H1 (cell line): Measurements from ENCODE around the gene DGCR8. TPM values are rescaled to one million over a fixed set of nuclear protein-coding genes. Genes with fewer than 3 reads are reported as not detected.

Experiments used
- CTCF ChIA-PET: fragments of 300-600 bp; sonication (Branson Sonifier 250); formaldehyde crosslinking; loops from one replicate; lab custom pipeline; 2021; ENCODE audit not compliant: partially characterized antibody; lab: Charles Lee
- POLR2A ChIA-PET: fragments of 300-600 bp; sonication (Branson Sonifier 250); formaldehyde crosslinking; loops from one replicate; lab custom pipeline; 2021; ENCODE audit warnings: inconsistent platforms; ENCODE audit not compliant: partially characterized antibody; lab: Charles Lee
- DNase-seq, 2 experiments: peaks; one replicate each; pipeline versions ENCODE4 v3.0.0 to v3.0.0-alpha.2; 2010 to 2022; ENCODE audit warnings: low spot score in 2 of 2, low read depth in 1 of 2, mixed read lengths in 1 of 2
- FAIRE-seq: peaks from 2 replicates; lab custom pipeline; 2011; peaks lifted over from hg19 to GRCh38; lab: Jason Lieb, UNC
- H2AFZ ChIP-seq: 2 replicates; pipeline ENCODE4 v1.8.1; 2012; ENCODE audit warnings: low read length, inconsistent platforms
- H2AK5ac ChIP-seq: 2 replicates; pipeline ENCODE4 v1.6.1; 2013; ENCODE audit warnings: low read depth, low read length
- H2BK120ac ChIP-seq: replicated peaks from 2 replicates; pipeline ENCODE3; 2013; ENCODE audit warnings: low read depth, low read length, inconsistent platforms
- H2BK12ac ChIP-seq: 2 replicates; pipeline ENCODE4 v1.6.1; 2013; ENCODE audit warnings: low read depth, low read length
- H2BK15ac ChIP-seq: 2 replicates; pipeline ENCODE4 v1.6.1; 2013; ENCODE audit warnings: low read length
- H2BK20ac ChIP-seq: 2 replicates; pipeline ENCODE4 v1.6.1; 2013; ENCODE audit warnings: low read length
- H2BK5ac ChIP-seq: 2 replicates; pipeline ENCODE4 v1.6.1; 2013; ENCODE audit warnings: low read depth, low read length
- H3K14ac ChIP-seq: 2 replicates; pipeline ENCODE4 v1.6.1; 2013; ENCODE audit warnings: inconsistent platforms; ENCODE audit not compliant: insufficient read length
- H3K18ac ChIP-seq: 2 replicates; pipeline ENCODE4 v1.6.1; 2013; ENCODE audit warnings: low read length; ENCODE audit errors: extremely low read depth
- H3K23ac ChIP-seq: 2 replicates; pipeline ENCODE4 v1.6.1; 2013; ENCODE audit warnings: inconsistent platforms; ENCODE audit not compliant: insufficient read length
- H3K23me2 ChIP-seq: 2 replicates; pipeline ENCODE4 v1.6.1; 2013; ENCODE audit warnings: low read depth, low read length
- H3K27ac ChIP-seq: 2 replicates; pipeline ENCODE4 v1.6.1; 2011; ENCODE audit warnings: low read depth, low read length, inconsistent platforms
- H3K27me3 ChIP-seq, 4 experiments: replicated peaks in 1 of 4; 1 replicate in 1 of 4; 2 replicates in 3 of 4; pipeline versions ENCODE4 v1.6.1 to v1.8.1; 2011 to 2013; ENCODE audit warnings: low read length in 3 of 4, mild to moderate bottlenecking in 3 of 4, inconsistent platforms in 2 of 4, mixed read lengths in 2 of 4, moderate library complexity in 1 of 4; ENCODE audit not compliant: control insufficient read depth in 3 of 4, insufficient read depth in 3 of 4; ENCODE audit errors: extremely low read depth in 1 of 4
- H3K36me3 ChIP-seq, 4 experiments: 2 replicates each; pipeline versions ENCODE4 v1.6.1 to v1.8.1; 2011 to 2013; ENCODE audit warnings: mild to moderate bottlenecking in 4 of 4, low read length in 3 of 4, moderate library complexity in 2 of 4, control low read depth in 1 of 4, inconsistent platforms in 1 of 4; ENCODE audit not compliant: insufficient read depth in 4 of 4, control insufficient read depth in 2 of 4
- H3K4ac ChIP-seq: replicated peaks from 2 replicates; pipeline ENCODE3; 2013; ENCODE audit warnings: low read length, low read depth, mixed read lengths, inconsistent platforms; ENCODE audit not compliant: insufficient read length
- H3K4me1 ChIP-seq, 4 experiments: replicated peaks in 1 of 4; 1 replicate in 1 of 4; 2 replicates in 3 of 4; pipeline versions ENCODE4 v1.6.1 to v1.8.1; 2011 to 2013; ENCODE audit warnings: low read length in 3 of 4, inconsistent platforms in 2 of 4, mixed read lengths in 1 of 4; ENCODE audit not compliant: insufficient read depth in 4 of 4, control insufficient read depth in 3 of 4
- H3K4me2 ChIP-seq, 2 experiments: 2 replicates each; pipeline versions ENCODE4 v1.6.1 to v1.8.1; 2011 to 2013; ENCODE audit warnings: low read depth in 2 of 2, low read length in 2 of 2, control low read depth in 1 of 2, inconsistent platforms in 1 of 2, mild to moderate bottlenecking in 1 of 2; ENCODE audit not compliant: insufficient read depth in 1 of 2
- H3K4me3 ChIP-seq, 4 experiments: fragments of 200-600, 300-600 bp in 1 of 4; sonication (generic), shearing (Covaris generic), sonication (Bioruptor Twin) in 1 of 4; 2 replicates each; pipeline versions ENCODE4 v1.5.1 to v1.8.1; 2011 to 2016; ENCODE audit warnings: low read length in 4 of 4, low read depth in 3 of 4, control low read depth in 2 of 4, inconsistent platforms in 2 of 4, mild to moderate bottlenecking in 2 of 4, mixed read lengths in 1 of 4, moderate library complexity in 1 of 4; ENCODE audit not compliant: insufficient read depth in 2 of 4; ENCODE audit errors: extremely low read depth in 1 of 4
- H3K56ac ChIP-seq: replicated peaks from 2 replicates; pipeline ENCODE3; 2013; ENCODE audit warnings: low read depth, mild to moderate bottlenecking, mixed read lengths, low read length, inconsistent platforms; ENCODE audit not compliant: insufficient read length
- H3K79me1 ChIP-seq: 2 replicates; pipeline ENCODE4 v1.6.1; 2013; ENCODE audit warnings: low read depth, low read length, control low read depth
- H3K79me2 ChIP-seq, 2 experiments: 2 replicates each; pipeline versions ENCODE4 v1.6.1 to v1.8.1; 2012 to 2013; ENCODE audit warnings: low read length in 2 of 2, mild to moderate bottlenecking in 2 of 2, inconsistent platforms in 1 of 2; ENCODE audit not compliant: insufficient read depth in 2 of 2, control insufficient read depth in 1 of 2
- H3K9ac ChIP-seq, 4 experiments: replicated peaks in 1 of 4; 1 replicate in 1 of 4; 2 replicates in 3 of 4; pipeline versions ENCODE4 v1.6.1 to v1.8.1; 2011 to 2013; ENCODE audit warnings: low read depth in 3 of 4, low read length in 3 of 4, control low read depth in 2 of 4, mild to moderate bottlenecking in 2 of 4, moderate library complexity in 2 of 4, inconsistent platforms in 1 of 4; ENCODE audit errors: extremely low read depth in 1 of 4
- H3K9me3 ChIP-seq, 2 experiments: 2 replicates each; pipeline versions ENCODE4 v1.6.1 to v1.8.1; 2012 to 2013; ENCODE audit warnings: mild to moderate bottlenecking in 2 of 2, moderate library complexity in 2 of 2, control low read depth in 1 of 2, inconsistent platforms in 1 of 2, low read depth in 1 of 2, low read length in 1 of 2, mixed read lengths in 1 of 2; ENCODE audit not compliant: insufficient read depth in 2 of 2
- H4K20me1 ChIP-seq, 2 experiments: replicated peaks in 1 of 2; 2 replicates each; pipeline versions ENCODE3 to v1.8.1; 2011 to 2013; ENCODE audit warnings: inconsistent platforms in 2 of 2, low read length in 2 of 2, mild to moderate bottlenecking in 1 of 2; ENCODE audit not compliant: insufficient read depth in 2 of 2, control insufficient read depth in 1 of 2
- H4K5ac ChIP-seq: 2 replicates; pipeline ENCODE4 v1.6.1; 2013; ENCODE audit warnings: low read length, low read depth, mixed read lengths, inconsistent platforms; ENCODE audit not compliant: insufficient read length
- H4K8ac ChIP-seq: 2 replicates; pipeline ENCODE4 v1.8.0; 2013; ENCODE audit warnings: mild to moderate bottlenecking, moderate library complexity, low read length, inconsistent platforms; ENCODE audit not compliant: insufficient read depth; ENCODE audit errors: extremely low read depth
- H4K91ac ChIP-seq: replicated peaks from 2 replicates; pipeline ENCODE3; 2013; ENCODE audit warnings: low read length, mixed read lengths, inconsistent platforms; ENCODE audit not compliant: insufficient read length
- BCL11A ChIP-seq, 2 experiments: IDR thresholded peaks; one replicate each; pipeline ENCODE4 v1.6.1; 2011; ENCODE audit warnings: low read depth in 2 of 2, low read length in 2 of 2, mild to moderate bottlenecking in 2 of 2
- CHD1 ChIP-seq: IDR thresholded peaks from 2 replicates; pipeline ENCODE4 v1.6.1; 2012; ENCODE audit warnings: low read depth, low read length, improper control_type of control experiment
- JUND ChIP-seq: IDR thresholded peaks from 2 replicates; pipeline ENCODE4 v1.6.1; 2011; ENCODE audit warnings: mild to moderate bottlenecking, improper control_type of control experiment, low read length
- KDM1A ChIP-seq: fragments of 200-600, 300-600 bp; sonication (generic); IDR thresholded peaks from 2 replicates; pipeline ENCODE4 v1.7.1; 2016; ENCODE audit warnings: mild to moderate bottlenecking, low read length, borderline replicate concordance
- KDM4A ChIP-seq: IDR thresholded peaks from one replicate; pipeline ENCODE4 v1.7.1; 2012; ENCODE audit warnings: low read depth, mild to moderate bottlenecking, moderate library complexity, low read length, inconsistent platforms; ENCODE audit not compliant: severe bottlenecking
- POLR2A ChIP-seq, 2 experiments: IDR thresholded peaks; 1 replicate in 1 of 2; 2 replicates in 1 of 2; pipeline ENCODE4 v1.6.1; 2011; ENCODE audit warnings: low read depth in 2 of 2, low read length in 2 of 2, mild to moderate bottlenecking in 2 of 2; ENCODE audit errors: control extremely low read depth in 1 of 2
- RAD21 ChIP-seq, 2 experiments: IDR thresholded peaks in 1 of 2; conservative IDR thresholded peaks in 1 of 2; 2 replicates each; pipeline ENCODE4 v1.6.1; 2011; ENCODE audit warnings: low read depth in 2 of 2, low read length in 2 of 2, improper control_type of control experiment in 1 of 2, inconsistent platforms in 1 of 2, mild to moderate bottlenecking in 1 of 2, moderate library complexity in 1 of 2
- SAP30 ChIP-seq: fragments of 300-600 bp; sonication (generic); IDR thresholded peaks from 2 replicates; pipeline ENCODE4 v1.7.1; 2012; ENCODE audit warnings: low read length, moderate library complexity, mild to moderate bottlenecking, inconsistent platforms; ENCODE audit not compliant: insufficient read depth, insufficient replicate concordance
- SIRT6 ChIP-seq: IDR thresholded peaks from one replicate; pipeline ENCODE4 v1.7.1; 2012; ENCODE audit warnings: low read length, inconsistent platforms
- SUZ12 ChIP-seq: fragments of 200-600 bp; sonication (generic); IDR thresholded peaks from 2 replicates; pipeline ENCODE4 v1.6.1; 2012; ENCODE audit warnings: mild to moderate bottlenecking, inconsistent platforms, low read length, moderate library complexity, mixed read lengths
- ZNF274 ChIP-seq: IDR thresholded peaks from 2 replicates; pipeline ENCODE4 v1.7.0; 2012; ENCODE audit warnings: low read length, borderline replicate concordance; ENCODE audit errors: extremely low read depth
- WGBS, 2 experiments: shearing (Covaris generic) in 1 of 2; methylation state at CpG; one replicate each; pipeline versions ENCODE4 v1.1.6 to v1.1.7; 2013 to 2015; ENCODE audit warnings: low lambda C conversion rate in 2 of 2, mixed read lengths in 2 of 2, inconsistent platforms in 1 of 2, low coverage in 1 of 2, missing lambda C conversion rate in 1 of 2; ENCODE audit not compliant: insufficient replicate concordance in 2 of 2, insufficient coverage in 1 of 2, insufficient read length in 1 of 2; ENCODE audit errors: extremely low coverage in 1 of 2, missing lambda C conversion rate in 1 of 2; 5-methylcytosine and 5-hydroxymethylcytosine counted together
- polyA plus RNA-seq, 7 experiments: library from polyadenylated mRNA; depleted of rRNA in 3 of 7; stranded (reverse) in 5 of 7; unstranded in 2 of 7; fragments of >200 nt in 5 of 7; fragments of 200-250 nt in 2 of 7; gene quantifications; 1 replicate in 5 of 7; 2 replicates in 1 of 7; 4 replicates in 1 of 7; pipeline versions ENCODE4 v1.2.1 to v1.2.3, GENCODE V29; 2011 to 2013; ENCODE audit warnings: missing spikeins in 2 of 7, mixed read lengths in 2 of 7
- total RNA-seq: library from RNA; stranded (reverse); fragmentation: NEBNext Ultra II Directional; extraction: Animal tissue kit (Norgen Biotek cat#: 25700); gene quantifications from 2 replicates; pipeline ENCODE4 v1.2.1, GENCODE V29; 2021
- TF ChIP-seq, protein P1 (sequence below), 3 experiments: IDR thresholded peaks; 1 replicate in 2 of 3; 2 replicates in 1 of 3; pipeline versions ENCODE4 v1.5.1 to v1.6.1; 2011; ENCODE audit warnings: low read length in 3 of 3, mild to moderate bottlenecking in 3 of 3, inconsistent platforms in 2 of 3, low read depth in 1 of 3, moderate library complexity in 1 of 3; ENCODE audit not compliant: insufficient read depth in 1 of 3; ENCODE audit errors: control extremely low read depth in 1 of 3

The DGCR8 gene
- total and polyA plus RNA-seq, 2 of the 8 experiments (the other 6 are each of a cell fraction or from before 2014, with no cell fraction given) = 23.7 to 43.7 TPM

- Histone ChIP-seq H2BK15ac (no peak overlapping the region), H3K27me3 (no peaks in the 10 kb centered on the region; a peak in 1 of 7 replicates), H3K4me3 (no peak overlapping the region), H3K79me1 (no peaks in the 10 kb centered on the region), H3K36me3 (no peaks in the 10 kb centered on the region), H3K9ac (no peak overlapping the region), H3K18ac (no peak overlapping the region), H3K27ac (no peak overlapping the region; the same call in 1 of the 2 replicates), H2BK5ac (no peak overlapping the region), H4K8ac (no peak overlapping the region), H3K4me2 (no peak overlapping the region), H4K91ac (no peak overlapping the region), H2BK120ac (no peak overlapping the region), H3K4me1 (no peaks in the 10 kb centered on the region), H4K5ac (no peak overlapping the region), H3K56ac (no peak overlapping the region), H3K79me2 (no peaks in the 10 kb centered on the region), H2AK5ac (no peak overlapping the region), H3K23ac (no peak overlapping the region), H3K23me2 (no peaks in the 10 kb centered on the region), H2BK12ac (no peak overlapping the region; the same call in 1 of the 2 replicates), H2BK20ac (no peak overlapping the region), H3K4ac (no peak overlapping the region), H4K20me1 (peaks cover 0 to 2% of the 10 kb centered on the region in 2 experiments), H3K14ac (no peak overlapping the region), H3K9me3 (no peaks in the 10 kb centered on the region), H2AFZ (no peak overlapping the region)
- FAIRE-seq = no peak
- ChIA-PET POLR2A (interaction anchor here (0.9 kb wide), 1 partner anchor 18 kb away, joined by 3 read pairs; no protein-coding TSS in a partner anchor), CTCF (interaction anchor here (0.6 kb wide), 1 partner anchor 216 kb away, joined by 4 read pairs; no protein-coding TSS in a partner anchor)
- WGBS, 2 experiments = 90% methylated on average over 6 of the region's 6 CpGs; no CpG with 5 or more reads in 1 of the 2 experiments
- DNase-seq = no peak
- TF ChIP-seq SIRT6 = no peak
- no peak for TF ChIP-seq KDM1A
- no peak for TF ChIP-seq SUZ12
- TF ChIP-seq RAD21 (IDR thresholded peaks at IDR 0.05 in 1 of 2, conservative IDR thresholded peaks at IDR 0.05 in 1 of 2; ENCODE audit: low read depth in 2 of 2, low read length in 2 of 2) = no peak
- TF ChIP-seq ZNF274 = no peak
- no peak for TF ChIP-seq KDM4A
- TF ChIP-seq, protein P1, sequence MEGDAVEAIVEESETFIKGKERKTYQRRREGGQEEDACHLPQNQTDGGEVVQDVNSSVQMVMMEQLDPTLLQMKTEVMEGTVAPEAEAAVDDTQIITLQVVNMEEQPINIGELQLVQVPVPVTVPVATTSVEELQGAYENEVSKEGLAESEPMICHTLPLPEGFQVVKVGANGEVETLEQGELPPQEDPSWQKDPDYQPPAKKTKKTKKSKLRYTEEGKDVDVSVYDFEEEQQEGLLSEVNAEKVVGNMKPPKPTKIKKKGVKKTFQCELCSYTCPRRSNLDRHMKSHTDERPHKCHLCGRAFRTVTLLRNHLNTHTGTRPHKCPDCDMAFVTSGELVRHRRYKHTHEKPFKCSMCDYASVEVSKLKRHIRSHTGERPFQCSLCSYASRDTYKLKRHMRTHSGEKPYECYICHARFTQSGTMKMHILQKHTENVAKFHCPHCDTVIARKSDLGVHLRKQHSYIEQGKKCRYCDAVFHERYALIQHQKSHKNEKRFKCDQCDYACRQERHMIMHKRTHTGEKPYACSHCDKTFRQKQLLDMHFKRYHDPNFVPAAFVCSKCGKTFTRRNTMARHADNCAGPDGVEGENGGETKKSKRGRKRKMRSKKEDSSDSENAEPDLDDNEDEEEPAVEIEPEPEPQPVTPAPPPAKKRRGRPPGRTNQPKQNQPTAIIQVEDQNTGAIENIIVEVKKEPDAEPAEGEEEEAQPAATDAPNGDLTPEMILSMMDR (IDR thresholded peaks at IDR 0.05; ENCODE audit: control extremely low read depth in 1 of 3, insufficient read depth in 1 of 3, low read depth in 1 of 3, low read length in 3 of 3) = no peak
- no peak for TF ChIP-seq JUND
- no peak for TF ChIP-seq POLR2A (IDR thresholded peaks at IDR 0.05; ENCODE audit: control extremely low read depth in 1 of 2, low read depth in 2 of 2, low read length in 2 of 2)
- TF ChIP-seq CHD1 = no peak
- TF ChIP-seq BCL11A (IDR thresholded peaks at IDR 0.05; ENCODE audit: low read depth in 2 of 2, low read length in 2 of 2) = no peak
- no peak for TF ChIP-seq SAP30
Measured at GRCh38 chr22:20051927-20052308, 28.1 kb upstream of the DGCR8 start.
